22Rv1 (cell line): Measurements from ENCODE around the gene SCFD2.

Source experiments
- CTCF ChIP-seq: fragments of 450-650 bp; IDR thresholded peaks from 2 replicates; pipeline ENCODE4 v1.5.1; 2017; ENCODE audit warnings: mild to moderate bottlenecking
- ZFX ChIP-seq: fragments of 450-650 bp; IDR thresholded peaks from 2 replicates; pipeline ENCODE4 v1.6.1; 2017; ENCODE audit warnings: antibody characterized with exemption, borderline replicate concordance

GRCh38 chr4:53171797-53172196 lies 194.1 kb downstream of the SCFD2 start:
- TF ChIP-seq CTCF (no peak), ZFX (no peak)
